H9 (cell line): ENCODE results near the gene CYBA. TPM values are rescaled to one million over a fixed set of nuclear protein-coding genes. Genes with fewer than 3 reads are reported as not detected.

ENCODE experiments used
- DNase-seq: peaks from one replicate; pipeline ENCODE4 v3.0.0-alpha.2; 2017
- H2AFZ ChIP-seq: one replicate; pipeline ENCODE4 v1.6.1; 2013; ENCODE audit warnings: mild to moderate bottlenecking, low read length, control low read depth, moderate library complexity
- H2AK5ac ChIP-seq: 2 replicates; pipeline ENCODE4 v1.6.1; 2013; ENCODE audit warnings: low read length, control low read depth, mixed read lengths; ENCODE audit not compliant: insufficient read length
- H2BK120ac ChIP-seq: one replicate; pipeline ENCODE4 v1.6.1; 2013; ENCODE audit warnings: low read depth, mild to moderate bottlenecking, low read length, control low read depth, inconsistent platforms; ENCODE audit not compliant: poor library complexity, severe bottlenecking
- H2BK12ac ChIP-seq: 2 replicates; pipeline ENCODE4 v1.6.1; 2013; ENCODE audit warnings: low read length, control low read depth, mixed read lengths, low read depth; ENCODE audit not compliant: insufficient read length
- H2BK15ac ChIP-seq: 2 replicates; pipeline ENCODE4 v1.6.1; 2013; ENCODE audit warnings: low read depth, low read length, control low read depth
- H2BK20ac ChIP-seq: one replicate; pipeline ENCODE4 v1.6.1; 2013; ENCODE audit warnings: low read depth, mild to moderate bottlenecking, low read length, control low read depth, inconsistent platforms; ENCODE audit not compliant: poor library complexity, severe bottlenecking
- H2BK5ac ChIP-seq: 2 replicates; pipeline ENCODE4 v1.6.1; 2013; ENCODE audit warnings: low read length, control low read depth, mixed read lengths; ENCODE audit not compliant: insufficient read length
- H3K14ac ChIP-seq: 2 replicates; pipeline ENCODE4 v1.6.1; 2013; ENCODE audit warnings: low read length, control low read depth; ENCODE audit not compliant: insufficient read depth
- H3K18ac ChIP-seq: 2 replicates; pipeline ENCODE4 v1.6.1; 2013; ENCODE audit warnings: low read depth, mild to moderate bottlenecking, mixed read lengths, low read length, control low read depth; ENCODE audit not compliant: insufficient read length
- H3K23ac ChIP-seq: 2 replicates; pipeline ENCODE4 v1.6.1; 2013; ENCODE audit warnings: low read length, control low read depth, mixed read lengths, low read depth; ENCODE audit not compliant: insufficient read length
- H3K23me2 ChIP-seq: 2 replicates; pipeline ENCODE4 v1.6.1; 2013; ENCODE audit warnings: low read depth, mild to moderate bottlenecking, mixed read lengths, low read length, control low read depth; ENCODE audit not compliant: insufficient read length, poor library complexity, severe bottlenecking
- H3K27ac ChIP-seq: 2 replicates; pipeline ENCODE4 v1.5.1; 2013; ENCODE audit warnings: low read length, control low read depth, mixed read lengths, low read depth; ENCODE audit not compliant: insufficient read length
- H3K27me3 ChIP-seq: 2 replicates; pipeline ENCODE4 v1.6.1; 2013; ENCODE audit warnings: low read length, control low read depth, inconsistent platforms; ENCODE audit not compliant: insufficient read depth
- H3K4ac ChIP-seq: 2 replicates; pipeline ENCODE4 v1.6.1; 2013; ENCODE audit warnings: low read depth, mild to moderate bottlenecking, control low read depth, inconsistent platforms, low read length, moderate library complexity
- H3K4me1 ChIP-seq: 2 replicates; pipeline ENCODE4 v1.6.1; 2013; ENCODE audit warnings: low read length, control low read depth, inconsistent platforms; ENCODE audit not compliant: insufficient read depth
- H3K4me2 ChIP-seq: 2 replicates; pipeline ENCODE4 v1.6.1; 2013; ENCODE audit warnings: low read length, control low read depth, mixed read lengths; ENCODE audit not compliant: insufficient read length, insufficient read depth
- H3K56ac ChIP-seq: 2 replicates; pipeline ENCODE4 v1.6.1; 2013; ENCODE audit warnings: low read depth, mild to moderate bottlenecking, mixed read lengths, low read length, control low read depth; ENCODE audit not compliant: insufficient read length
- H3K79me1 ChIP-seq: 2 replicates; pipeline ENCODE4 v1.6.1; 2013; ENCODE audit warnings: low read depth, mild to moderate bottlenecking, moderate library complexity, low read length, control low read depth, inconsistent platforms; ENCODE audit not compliant: insufficient read depth, poor library complexity, severe bottlenecking
- H3K79me2 ChIP-seq: 2 replicates; pipeline ENCODE4 v1.6.1; 2013; ENCODE audit warnings: low read length, control low read depth, inconsistent platforms; ENCODE audit not compliant: insufficient read depth
- H3K9ac ChIP-seq: 2 replicates; pipeline ENCODE4 v1.6.1; 2013; ENCODE audit warnings: low read length, control low read depth, mixed read lengths; ENCODE audit not compliant: insufficient read length; ENCODE audit errors: extremely low read depth
- H3K9me3 ChIP-seq: one replicate; pipeline ENCODE4 v1.6.1; 2013; ENCODE audit warnings: low read depth, low read length, inconsistent platforms; ENCODE audit not compliant: control insufficient read depth
- H3T11ph ChIP-seq: one replicate; pipeline ENCODE4 v1.6.1; 2013; ENCODE audit warnings: mild to moderate bottlenecking, low read length, control low read depth, inconsistent platforms
- H4K20me1 ChIP-seq: one replicate; pipeline ENCODE4 v1.6.1; 2013; ENCODE audit not compliant: control insufficient read depth, insufficient read length, insufficient read depth
- H4K5ac ChIP-seq: 2 replicates; pipeline ENCODE4 v1.6.1; 2013; ENCODE audit warnings: low read depth, mild to moderate bottlenecking, mixed read lengths, low read length, control low read depth; ENCODE audit not compliant: insufficient read length
- H4K8ac ChIP-seq: replicated peaks from 2 replicates; pipeline ENCODE4 v1.6.1; 2013; ENCODE audit warnings: low read length, control low read depth, mixed read lengths, low read depth; ENCODE audit not compliant: insufficient read length
- H4K91ac ChIP-seq: 2 replicates; pipeline ENCODE4 v1.6.1; 2013; ENCODE audit warnings: low read depth, mild to moderate bottlenecking, moderate library complexity, mixed read lengths, low read length, control low read depth; ENCODE audit not compliant: insufficient read length
- H3K27ac Mint-ChIP-seq, 3 experiments: 2 replicates in 2 of 3; 3 replicates in 1 of 3; pipeline ENCODE4 v1.8.0; 2020 to 2021; ENCODE audit warnings: mixed read lengths in 3 of 3, mild to moderate bottlenecking in 1 of 3, moderate library complexity in 1 of 3
- H3K27me3 Mint-ChIP-seq: 2 replicates; pipeline ENCODE4 v1.8.0; 2021; ENCODE audit warnings: low read depth, mild to moderate bottlenecking, moderate library complexity, mixed read lengths
- H3K36me3 Mint-ChIP-seq, 3 experiments: 2 replicates in 2 of 3; 3 replicates in 1 of 3; pipeline ENCODE4 v1.8.0; 2020 to 2021; ENCODE audit warnings: low read depth in 3 of 3, mixed read lengths in 3 of 3; ENCODE audit not compliant: insufficient read depth in 1 of 3
- H3K4me1 Mint-ChIP-seq, 2 experiments: 2 replicates each; pipeline ENCODE4 v1.8.0; 2020; ENCODE audit warnings: mixed read lengths in 2 of 2
- H3K4me3 Mint-ChIP-seq, 2 experiments: 2 replicates in 1 of 2; 3 replicates in 1 of 2; pipeline ENCODE4 v1.8.0; 2020 to 2021; ENCODE audit warnings: mild to moderate bottlenecking in 2 of 2, mixed read lengths in 2 of 2, moderate library complexity in 1 of 2
- H3K9me3 Mint-ChIP-seq, 2 experiments: 2 replicates in 1 of 2; 3 replicates in 1 of 2; pipeline ENCODE4 v1.8.0; 2020; ENCODE audit warnings: mild to moderate bottlenecking in 2 of 2, mixed read lengths in 2 of 2, moderate library complexity in 1 of 2
- CTCF ChIP-seq: fragments of 200-600 bp; sonication (generic); conservative IDR thresholded peaks from 3 replicates; pipeline ENCODE4 v1.8.0; 2021; ENCODE audit warnings: antibody characterized with exemption, mild to moderate bottlenecking
- WGBS: extraction: QIAGEN DNeasy Blood & Tissue Kit; methylation state at CpG from one replicate; pipeline ENCODE4 v1.1.7; 2013; ENCODE audit warnings: missing lambda C conversion rate, low lambda C conversion rate, mixed read lengths; ENCODE audit not compliant: insufficient read length; ENCODE audit errors: extremely low coverage; 5-methylcytosine and 5-hydroxymethylcytosine counted together
- total RNA-seq: library from RNA; stranded (reverse); gene quantifications from 2 replicates; pipeline ENCODE4 v1.2.1, GENCODE V29; 2021

CYBA gene
- total RNA-seq, 1 experiment from 2014 or later = 153 TPM

GRCh38 chr16:88618182-88618955, 32.5 kb downstream of the CYBA start:
- no peak overlapping the region for H2BK20ac ChIP-seq
- H3K4me1 Mint-ChIP-seq = peaks cover 6 to 26% of the 10 kb centered on the region in 2 experiments
- no peak overlapping the region for H3K27ac ChIP-seq
- H3K18ac ChIP-seq = no peak overlapping the region
- no peak overlapping the region for H3K4ac ChIP-seq
- no peaks in the 10 kb centered on the region; the same call in 1 of the 2 replicates for H3K79me2 ChIP-seq
- no peaks in the 10 kb centered on the region for H3K23me2 ChIP-seq
- H3K9me3 Mint-ChIP-seq = no peaks in the 10 kb centered on the region; a peak in 1 of 5 replicates
- H3T11ph ChIP-seq = no peak overlapping the region
- no peak overlapping the region for H4K8ac ChIP-seq
- no peak overlapping the region for H3K23ac ChIP-seq
- no peak overlapping the region for H4K91ac ChIP-seq
- DNase-seq = no peak
- H3K9ac ChIP-seq = no peak overlapping the region
- no peaks in the 10 kb centered on the region for H3K79me1 ChIP-seq
- no peak overlapping the region for H2AK5ac ChIP-seq
- no peaks in the 10 kb centered on the region for H3K27me3 Mint-ChIP-seq
- H2BK5ac ChIP-seq = no peak overlapping the region
- H3K4me2 ChIP-seq = no peak overlapping the region
- no peak overlapping the region for H3K4me3 Mint-ChIP-seq
- TF ChIP-seq CTCF = no peak
- peak overlapping the region; percentile 72 to 92 (median 81); a peak in 3 of 7 replicates for H3K27ac Mint-ChIP-seq
- H4K5ac ChIP-seq = no peak overlapping the region
- H2BK12ac ChIP-seq = no peak overlapping the region
- H3K56ac ChIP-seq = no peak overlapping the region
- H3K14ac ChIP-seq = no peak overlapping the region
- H2BK15ac ChIP-seq = no peak overlapping the region
- WGBS = no CpG with 5 or more reads among the region's 20 CpGs
- H3K9me3 ChIP-seq = no peaks in the 10 kb centered on the region
- H2AFZ ChIP-seq = no peak overlapping the region
- H3K4me1 ChIP-seq = no peaks in the 10 kb centered on the region
- no peak overlapping the region for H2BK120ac ChIP-seq
- peaks cover 20 to 52% (median 44%) of the 10 kb centered on the region in 3 experiments for H3K36me3 Mint-ChIP-seq
- H4K20me1 ChIP-seq = no peaks in the 10 kb centered on the region
- no peaks in the 10 kb centered on the region for H3K27me3 ChIP-seq
